ENCODE measurements around the gene FZD1. TPM values are rescaled to one million over a fixed set of nuclear protein-coding genes. Genes with fewer than 3 reads are reported as not detected.
A peak's percentile ranks its signal among the peaks of the same experiment; 100 is the strongest.

The FZD1 gene
- total and polyA plus RNA-seq, 2 of the 4 experiments (the other 2 are of a cell fraction) = 3.6 to 6.8 TPM

GRCh38 chr7:91266689-91267090 lies 2.5 kb downstream of the FZD1 start (continued):
- TF ChIP-seq CTCF (conservative IDR thresholded peaks at IDR 0.05; ENCODE audit: low read depth, low read length) = no peak

GRCh38 chr7:91267171-91267955 lies 3.1 kb downstream of the FZD1 start:
- Histone ChIP-seq H3K18ac (ENCODE audit: low read depth, low read length) (peak overlapping the region; percentile 67), H3K14ac (replicated peaks; ENCODE audit: low read depth, low read length) (peak overlapping the region; percentile 81), H3K79me1 (ENCODE audit: low read depth in 1 of 2, low read length in 2 of 2) (peaks cover 18 to 29% of the 10 kb centered on the region in 2 experiments), H2AK9ac (replicated peaks; ENCODE audit: low read depth, low read length, poor library complexity) (peak overlapping the region; percentile 45), H3K56ac (ENCODE audit: extremely low read depth, insufficient read depth, low read length) (peak overlapping the region; percentile 36), H2AK5ac (ENCODE audit: low read depth, low read length) (no peak overlapping the region), H3K9me3 (ENCODE audit: control insufficient read depth, insufficient read depth, low read length) (no peaks in the 10 kb centered on the region), H2BK20ac (ENCODE audit: low read depth, low read length) (0 out of 2 replicates have a peak overlapping the region, but pooled peaks have one; percentile 16), H2AFZ (replicated peaks; ENCODE audit: low read length, poor library complexity) (peak overlapping the region; percentile 65), H3K9ac (ENCODE audit: low read depth, low read length) (peak overlapping the region; percentile 84), H2BK120ac (ENCODE audit: low read depth, low read length) (peak overlapping the region; percentile 63), H3K36me3 (ENCODE audit: control insufficient read depth, insufficient read depth, low read length) (no peaks in the 10 kb centered on the region; the same call in 1 of the 2 replicates), H3K4me3 (ENCODE audit: insufficient read depth, low read depth, low read length) (peak overlapping the region; percentile 75), H3K27me3 (ENCODE audit: control insufficient read depth, insufficient read depth, low read length) (no peaks in the 10 kb centered on the region), H4K91ac (ENCODE audit: insufficient read depth, low read depth, low read length) (peak overlapping the region; percentile 43), H4K8ac (ENCODE audit: low read depth in 2 of 2, low read length in 2 of 2) (peak overlapping the region; percentile 68 to 87; a peak in 3 of 4 replicates), H2BK5ac (ENCODE audit: low read depth, low read length, poor library complexity, severe bottlenecking) (peak overlapping the region; percentile 32), H3K27ac (ENCODE audit: insufficient read depth, low read length) (peak overlapping the region; percentile 65), H3K4ac (ENCODE audit: low read depth, low read length) (peak overlapping the region; percentile 64), H3K23ac (ENCODE audit: low read depth, low read length) (peak overlapping the region; percentile 86), H4K20me1 (ENCODE audit: insufficient read depth, low read length) (no peaks in the 10 kb centered on the region; the same call in 1 of the 2 replicates), H2BK15ac (ENCODE audit: low read depth, low read length) (peak overlapping the region; percentile 55; the same call in 1 of the 3 replicates), H4K5ac (ENCODE audit: low read depth, low read length) (peak overlapping the region; percentile 31; the same call in 1 of the 2 replicates), H3K9me1 (ENCODE audit: insufficient read depth, low read length) (peaks cover 5% of the 10 kb centered on the region; the same call in 1 of the 2 replicates), H3K4me2 (ENCODE audit: low read depth, low read length) (peak overlapping the region; percentile 90), H3K4me1 (ENCODE audit: control insufficient read depth, insufficient read depth, low read length) (peaks cover 4% of the 10 kb centered on the region)
- in situ Hi-C loops (cut with MboI; ENCODE audit: low sequenced_read_pairs) = loop anchor here (5.0 kb wide), 1 partner anchor 180 kb away; no protein-coding TSS in a partner anchor
- no CpG with 5 or more reads among the region's 29 CpGs for WGBS, 2 experiments (ENCODE audit: extremely low coverage in 2 of 2, insufficient read length in 1 of 2)
- intact Hi-C loops (cut with micrococcal nuclease) = loop anchor here (10.0 kb wide), 2 partner anchors 517 to 677 kb away; partner anchors contain the start of gene AKAP9
- ATAC-seq (ENCODE audit: low read depth) (no peak), DNase-seq (peak; percentile 75)
- POLR2A ChIA-PET (ENCODE audit: unreplicated experiment) = no interaction called here
- TF ChIP-seq FOS (IDR thresholded peaks at IDR 0.05; ENCODE audit: low read depth, low read length) (no peak), ELK1 (IDR thresholded peaks at IDR 0.05; ENCODE audit: borderline replicate concordance, low read depth, low read length) (no peak), BHLHE40 (IDR thresholded peaks at IDR 0.05; ENCODE audit: low read depth, low read length) (no peak)
- no TSS peak for BruUV-seq (replicated peaks)
- dilution Hi-C loops (cut with HindIII; ENCODE audit: low sequenced_read_pairs, unreplicated experiment) = no loop called here
- CTCF ChIA-PET = interaction anchor here (1.2 to 1.3 kb wide), 2 partner anchors 21 to 178 kb away, joined by 3 to 6 read pairs; no protein-coding TSS in a partner anchor
